HepG2 (cell line): ENCODE data around the gene FIBP. TPM values are rescaled to one million over a fixed set of nuclear protein-coding genes. Genes with fewer than 3 reads are reported as not detected.
A peak's percentile ranks its signal among the peaks of the same experiment; 100 is the strongest.

Experiments
- ASH2L ChIP-seq: fragments of 300-600, 200-600 bp; sonication (generic); IDR thresholded peaks from 2 replicates; pipeline ENCODE4 v1.7.0; 2017; ENCODE audit warnings: low read depth, mild to moderate bottlenecking, moderate library complexity, mixed read lengths, low read length; ENCODE audit not compliant: insufficient read length
- EED ChIP-seq: sonication (generic); formaldehyde crosslinking; IDR thresholded peaks from 2 replicates; pipeline ENCODE4 v1.5.0; 2020; ENCODE audit warnings: mild to moderate bottlenecking, missing genetic modification reagents
- EP300 ChIP-seq, 3 experiments: sonication (generic) in 1 of 3; formaldehyde crosslinking in 1 of 3; IDR thresholded peaks; 2 replicates each; pipeline versions ENCODE4 v1.5.1 to v1.6.1; 2011 to 2020; ENCODE audit warnings: low read depth in 2 of 3, low read length in 2 of 3, borderline replicate concordance in 1 of 3, improper control_type of control experiment in 1 of 3, mild to moderate bottlenecking in 1 of 3, missing genetic modification reagents in 1 of 3, moderate library complexity in 1 of 3
- FUBP1 ChIP-seq: sonication (generic); formaldehyde crosslinking; IDR thresholded peaks from 2 replicates; pipeline ENCODE4 v1.5.1; 2020; ENCODE audit warnings: missing genetic modification reagents, mild to moderate bottlenecking, borderline replicate concordance
- HNRNPH1 ChIP-seq: fragments of 200-400 bp; formaldehyde crosslinking; optimal IDR thresholded peaks from 2 replicates; pipeline ENCODE3; 2017; ENCODE audit warnings: mild to moderate bottlenecking, low read depth, low read length
- MTF1 ChIP-seq: sonication (generic); formaldehyde crosslinking; IDR thresholded peaks from 2 replicates; pipeline ENCODE4 v1.5.0; 2020; ENCODE audit warnings: missing genetic modification reagents
- PCBP2 ChIP-seq: fragments of 200-400 bp; formaldehyde crosslinking; optimal IDR thresholded peaks from 2 replicates; pipeline ENCODE3; 2018; ENCODE audit warnings: low read length, low read depth; ENCODE audit not compliant: poor library complexity, severe bottlenecking
- PHF5A ChIP-seq: IDR thresholded peaks from one replicate; pipeline ENCODE4 v1.6.1; 2018; ENCODE audit warnings: low read depth, missing genetic modification reagents; ENCODE audit not compliant: unreplicated experiment
- SP2 ChIP-seq: sonication (generic); formaldehyde crosslinking; IDR thresholded peaks from 2 replicates; pipeline ENCODE4 v1.5.1; 2020; ENCODE audit warnings: mild to moderate bottlenecking, missing genetic modification reagents
- THRA ChIP-seq: sonication (generic); formaldehyde crosslinking; IDR thresholded peaks from 2 replicates; pipeline ENCODE4 v1.4.0; 2020; ENCODE audit warnings: missing genetic modification reagents, borderline replicate concordance
- ZBTB10 ChIP-seq: sonication (generic); formaldehyde crosslinking; IDR thresholded peaks from 2 replicates; pipeline ENCODE4 v1.4.0; 2020; ENCODE audit warnings: missing genetic modification reagents, borderline replicate concordance
- ZEB1 ChIP-seq: IDR thresholded peaks from 2 replicates; pipeline ENCODE4 v1.6.1; 2012; ENCODE audit warnings: mild to moderate bottlenecking, low read depth, inconsistent platforms; ENCODE audit not compliant: insufficient replicate concordance
- ZNF205 ChIP-seq: IDR thresholded peaks from 2 replicates; pipeline ENCODE4 v1.6.1; 2018; ENCODE audit warnings: missing biosample characterization, missing genetic modification reagents
- ZNF460 ChIP-seq: sonication (generic); formaldehyde crosslinking; IDR thresholded peaks from 2 replicates; pipeline ENCODE4 v1.5.1; 2020; ENCODE audit warnings: missing genetic modification reagents, mild to moderate bottlenecking, borderline replicate concordance
- ZNF512 ChIP-seq: sonication (generic); formaldehyde crosslinking; IDR thresholded peaks from 2 replicates; pipeline ENCODE4 v1.4.0; 2020; ENCODE audit warnings: mild to moderate bottlenecking, missing genetic modification reagents
- ZNF547 ChIP-seq: sonication (generic); formaldehyde crosslinking; IDR thresholded peaks from 2 replicates; pipeline ENCODE4 v1.5.1; 2020; ENCODE audit warnings: mild to moderate bottlenecking, missing genetic modification reagents
- ZNF552 ChIP-seq: sonication (generic); formaldehyde crosslinking; IDR thresholded peaks from 2 replicates; pipeline ENCODE4 v1.9.0; 2022; ENCODE audit warnings: missing genetic modification reagents, mild to moderate bottlenecking, borderline replicate concordance
- ZNF557 ChIP-seq: sonication (generic); formaldehyde crosslinking; IDR thresholded peaks from 2 replicates; pipeline ENCODE4 v1.4.0; 2020; ENCODE audit warnings: missing genetic modification reagents
- ZNF615 ChIP-seq: sonication (generic); formaldehyde crosslinking; IDR thresholded peaks from 2 replicates; pipeline ENCODE4 v1.5.0; 2020; ENCODE audit warnings: mild to moderate bottlenecking, missing genetic modification reagents, borderline replicate concordance
- ZNF703 ChIP-seq: sonication (generic); formaldehyde crosslinking; IDR thresholded peaks from 2 replicates; pipeline ENCODE4 v1.5.1; 2020; ENCODE audit warnings: missing genetic modification reagents, mild to moderate bottlenecking, moderate library complexity, borderline replicate concordance
- polyA plus RNA-seq, 8 experiments: library from polyadenylated mRNA; depleted of rRNA in 3 of 8; stranded (reverse) in 7 of 8; unstranded in 1 of 8; fragments of >200 nt; fragmentation: Illumina TruSeq in 4 of 8; extraction: Trizol in 4 of 8; gene quantifications; 2 replicates each; pipeline versions ENCODE4 v1.2.1 to v1.2.3, GENCODE V29; 2011 to 2016; ENCODE audit warnings: low read depth in 4 of 8, missing spikeins in 1 of 8, mixed read lengths in 1 of 8; ENCODE audit not compliant: insufficient read depth in 1 of 8
- total RNA-seq, 5 experiments: library from RNA; depleted of rRNA; stranded (reverse); fragments of >200 nt; fragmentation: Illumina TruSeq; extraction: Trizol; gene quantifications; 2 replicates each; pipeline ENCODE4 v1.2.3, GENCODE V29; 2016; ENCODE audit warnings: low read depth in 1 of 5

FIBP gene
- total and polyA plus RNA-seq, 2 of the 13 experiments (the other 11 are each of a cell fraction or from before 2014, with no cell fraction given) = 42.9 to 62.1 TPM

- no peak for TF ChIP-seq FUBP1 (CRISPR knock-in tag)
- TF ChIP-seq ZNF615 (CRISPR knock-in tag) = no peak
- TF ChIP-seq ZNF460 (CRISPR knock-in tag) = no peak
- no peak for TF ChIP-seq ASH2L
- TF ChIP-seq PCBP2 = no peak
- no peak for TF ChIP-seq MTF1 (CRISPR knock-in tag)
- no peak for TF ChIP-seq EP300 (IDR thresholded peaks at IDR 0.05; ENCODE audit: low read depth in 2 of 2, low read length in 2 of 2)
- peak; percentile 41; the same call in 1 of the 2 replicates for TF ChIP-seq EP300 (CRISPR knock-in tag; IDR thresholded peaks at IDR 0.05; ENCODE audit: borderline replicate concordance)
- no peak for TF ChIP-seq ZNF205
- no peak for TF ChIP-seq ZNF557 (CRISPR knock-in tag)
- TF ChIP-seq ZBTB10 (CRISPR knock-in tag) = peak; percentile 4; the same call in 1 of the 2 replicates
- peak; percentile 77 for TF ChIP-seq SP2
- TF ChIP-seq ZNF547 = peak; percentile 52; the same call in 1 of the 2 replicates
- TF ChIP-seq HNRNPH1 = no peak
- no peak for TF ChIP-seq ZNF703 (CRISPR knock-in tag)
- no peak; the same call in 1 of the 2 replicates for TF ChIP-seq ZNF552 (CRISPR knock-in tag)
- TF ChIP-seq PHF5A (CRISPR knock-in tag) = peak; percentile 31
- TF ChIP-seq EED (CRISPR knock-in tag) = 0 out of 2 replicates have a peak, but pooled peaks have one; percentile 66
- peak; percentile 50; the same call in 1 of the 2 replicates for TF ChIP-seq THRA (CRISPR knock-in tag)
- no peak for TF ChIP-seq ZEB1
- TF ChIP-seq ZNF512 (CRISPR knock-in tag) = no peak
These were observed 30.2 kb downstream of the FIBP start, which contains the start of gene CFL1 (continued) for GRCh38 chr11:65857853-65858680.
